ENCODE data around the gene CHAD. TPM values are rescaled to one million over a fixed set of nuclear protein-coding genes. Genes with fewer than 3 reads are reported as not detected.

Gene CHAD
- total and polyA plus RNA-seq, 2 of the 13 experiments (the other 11 are each of a cell fraction or from before 2014, with no cell fraction given) = 1.4 TPM; not detected in 1

DNA sequence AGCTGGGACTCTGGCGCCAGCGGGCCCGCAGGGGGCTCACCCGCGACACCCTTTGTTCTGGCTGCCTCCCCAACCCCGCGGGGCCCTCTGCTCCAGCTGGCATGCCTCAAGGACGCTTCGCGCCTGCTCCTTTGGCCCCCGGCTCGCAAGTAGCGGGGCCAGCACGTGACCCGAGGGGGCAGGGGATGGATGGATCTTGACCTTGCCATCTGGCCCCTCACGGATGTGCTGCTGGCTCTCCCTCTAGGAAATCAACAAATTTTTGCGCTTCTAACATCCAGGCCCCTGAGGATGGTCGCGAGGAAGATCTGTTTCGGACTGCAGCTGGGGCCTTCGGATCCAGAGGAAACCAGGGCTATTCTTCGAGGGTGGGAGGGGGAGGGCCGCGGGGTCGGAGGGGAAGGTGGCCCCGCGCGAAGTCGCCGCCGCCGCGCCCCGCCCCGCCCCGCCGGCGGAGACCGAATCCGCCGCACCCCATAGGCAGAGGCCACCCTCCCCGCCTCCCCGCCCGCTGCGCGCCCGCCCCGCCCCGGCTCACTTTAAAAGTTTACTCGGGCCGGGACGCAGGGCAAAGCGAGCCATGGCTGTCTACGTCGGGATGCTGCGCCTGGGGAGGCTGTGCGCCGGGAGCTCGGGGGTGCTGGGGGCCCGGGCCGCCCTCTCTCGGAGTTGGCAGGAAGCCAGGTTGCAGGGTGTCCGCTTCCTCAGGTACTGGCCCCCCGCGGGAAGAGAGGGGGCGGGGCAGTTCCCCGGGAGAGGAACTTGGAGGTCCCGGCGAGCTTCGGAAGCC lies 42.8 kb downstream of the CHAD start, which contains the start of gene ACSF2 (continued):
- TF ChIP-seq, protein P1, sequence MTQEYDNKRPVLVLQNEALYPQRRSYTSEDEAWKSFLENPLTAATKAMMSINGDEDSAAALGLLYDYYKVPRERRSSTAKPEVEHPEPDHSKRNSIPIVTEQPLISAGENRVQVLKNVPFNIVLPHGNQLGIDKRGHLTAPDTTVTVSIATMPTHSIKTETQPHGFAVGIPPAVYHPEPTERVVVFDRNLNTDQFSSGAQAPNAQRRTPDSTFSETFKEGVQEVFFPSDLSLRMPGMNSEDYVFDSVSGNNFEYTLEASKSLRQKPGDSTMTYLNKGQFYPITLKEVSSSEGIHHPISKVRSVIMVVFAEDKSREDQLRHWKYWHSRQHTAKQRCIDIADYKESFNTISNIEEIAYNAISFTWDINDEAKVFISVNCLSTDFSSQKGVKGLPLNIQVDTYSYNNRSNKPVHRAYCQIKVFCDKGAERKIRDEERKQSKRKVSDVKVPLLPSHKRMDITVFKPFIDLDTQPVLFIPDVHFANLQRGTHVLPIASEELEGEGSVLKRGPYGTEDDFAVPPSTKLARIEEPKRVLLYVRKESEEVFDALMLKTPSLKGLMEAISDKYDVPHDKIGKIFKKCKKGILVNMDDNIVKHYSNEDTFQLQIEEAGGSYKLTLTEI (CRISPR knock-in tag; conservative IDR thresholded peaks at IDR 0.05) = no peak
- TF ChIP-seq TARDBP (CRISPR knock-in tag; IDR thresholded peaks at IDR 0.05) (no peak), CREB1 (IDR thresholded peaks at IDR 0.05) (no peak), CREB1 (CRISPR knock-in tag; IDR thresholded peaks at IDR 0.05) (no peak), SALL1 (CRISPR knock-in tag; IDR thresholded peaks at IDR 0.05) (no peak; the same call in 1 of the 2 replicates), SAFB2 (CRISPR knock-in tag; IDR thresholded peaks at IDR 0.05; ENCODE audit: borderline replicate concordance, low read depth) (0 out of 2 replicates have a peak, but pooled peaks have one; percentile 28), HIVEP1 (CRISPR knock-in tag; IDR thresholded peaks at IDR 0.05) (no peak; the same call in 1 of the 2 replicates), ZNF121 (CRISPR knock-in tag; IDR thresholded peaks at IDR 0.05) (no peak), TGIF2 (CRISPR knock-in tag; IDR thresholded peaks at IDR 0.05) (0 out of 2 replicates have a peak, but pooled peaks have one; percentile 9), ZKSCAN1 (IDR thresholded peaks at IDR 0.05; ENCODE audit: low read length) (no peak), DPF2 (CRISPR knock-in tag; IDR thresholded peaks at IDR 0.05; ENCODE audit: borderline replicate concordance, low read depth) (no peak), PCBP1 (IDR thresholded peaks at IDR 0.05; ENCODE audit: borderline replicate concordance, low read depth, low read length) (0 out of 2 replicates have a peak, but pooled peaks have one; percentile 18), PAF1 (CRISPR knock-in tag; IDR thresholded peaks at IDR 0.05) (no peak), SATB2 (CRISPR knock-in tag; IDR thresholded peaks at IDR 0.05) (no peak), KLF15 (CRISPR knock-in tag; IDR thresholded peaks at IDR 0.05; ENCODE audit: borderline replicate concordance) (0 out of 2 replicates have a peak, but pooled peaks have one; percentile 35), NFRKB (IDR thresholded peaks at IDR 0.05) (no peak), NKX3-1 (CRISPR knock-in tag; IDR thresholded peaks at IDR 0.05) (no peak), ARNTL (CRISPR knock-in tag; IDR thresholded peaks at IDR 0.05) (no peak; the same call in 1 of the 2 replicates)
- TF ChIP-seq, protein P2, sequence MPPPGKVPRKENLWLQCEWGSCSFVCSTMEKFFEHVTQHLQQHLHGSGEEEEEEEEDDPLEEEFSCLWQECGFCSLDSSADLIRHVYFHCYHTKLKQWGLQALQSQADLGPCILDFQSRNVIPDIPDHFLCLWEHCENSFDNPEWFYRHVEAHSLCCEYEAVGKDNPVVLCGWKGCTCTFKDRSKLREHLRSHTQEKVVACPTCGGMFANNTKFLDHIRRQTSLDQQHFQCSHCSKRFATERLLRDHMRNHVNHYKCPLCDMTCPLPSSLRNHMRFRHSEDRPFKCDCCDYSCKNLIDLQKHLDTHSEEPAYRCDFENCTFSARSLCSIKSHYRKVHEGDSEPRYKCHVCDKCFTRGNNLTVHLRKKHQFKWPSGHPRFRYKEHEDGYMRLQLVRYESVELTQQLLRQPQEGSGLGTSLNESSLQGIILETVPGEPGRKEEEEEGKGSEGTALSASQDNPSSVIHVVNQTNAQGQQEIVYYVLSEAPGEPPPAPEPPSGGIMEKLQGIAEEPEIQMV (CRISPR knock-in tag; IDR thresholded peaks at IDR 0.05; ENCODE audit: low read depth) = no peak
- TF ChIP-seq, protein P3, sequence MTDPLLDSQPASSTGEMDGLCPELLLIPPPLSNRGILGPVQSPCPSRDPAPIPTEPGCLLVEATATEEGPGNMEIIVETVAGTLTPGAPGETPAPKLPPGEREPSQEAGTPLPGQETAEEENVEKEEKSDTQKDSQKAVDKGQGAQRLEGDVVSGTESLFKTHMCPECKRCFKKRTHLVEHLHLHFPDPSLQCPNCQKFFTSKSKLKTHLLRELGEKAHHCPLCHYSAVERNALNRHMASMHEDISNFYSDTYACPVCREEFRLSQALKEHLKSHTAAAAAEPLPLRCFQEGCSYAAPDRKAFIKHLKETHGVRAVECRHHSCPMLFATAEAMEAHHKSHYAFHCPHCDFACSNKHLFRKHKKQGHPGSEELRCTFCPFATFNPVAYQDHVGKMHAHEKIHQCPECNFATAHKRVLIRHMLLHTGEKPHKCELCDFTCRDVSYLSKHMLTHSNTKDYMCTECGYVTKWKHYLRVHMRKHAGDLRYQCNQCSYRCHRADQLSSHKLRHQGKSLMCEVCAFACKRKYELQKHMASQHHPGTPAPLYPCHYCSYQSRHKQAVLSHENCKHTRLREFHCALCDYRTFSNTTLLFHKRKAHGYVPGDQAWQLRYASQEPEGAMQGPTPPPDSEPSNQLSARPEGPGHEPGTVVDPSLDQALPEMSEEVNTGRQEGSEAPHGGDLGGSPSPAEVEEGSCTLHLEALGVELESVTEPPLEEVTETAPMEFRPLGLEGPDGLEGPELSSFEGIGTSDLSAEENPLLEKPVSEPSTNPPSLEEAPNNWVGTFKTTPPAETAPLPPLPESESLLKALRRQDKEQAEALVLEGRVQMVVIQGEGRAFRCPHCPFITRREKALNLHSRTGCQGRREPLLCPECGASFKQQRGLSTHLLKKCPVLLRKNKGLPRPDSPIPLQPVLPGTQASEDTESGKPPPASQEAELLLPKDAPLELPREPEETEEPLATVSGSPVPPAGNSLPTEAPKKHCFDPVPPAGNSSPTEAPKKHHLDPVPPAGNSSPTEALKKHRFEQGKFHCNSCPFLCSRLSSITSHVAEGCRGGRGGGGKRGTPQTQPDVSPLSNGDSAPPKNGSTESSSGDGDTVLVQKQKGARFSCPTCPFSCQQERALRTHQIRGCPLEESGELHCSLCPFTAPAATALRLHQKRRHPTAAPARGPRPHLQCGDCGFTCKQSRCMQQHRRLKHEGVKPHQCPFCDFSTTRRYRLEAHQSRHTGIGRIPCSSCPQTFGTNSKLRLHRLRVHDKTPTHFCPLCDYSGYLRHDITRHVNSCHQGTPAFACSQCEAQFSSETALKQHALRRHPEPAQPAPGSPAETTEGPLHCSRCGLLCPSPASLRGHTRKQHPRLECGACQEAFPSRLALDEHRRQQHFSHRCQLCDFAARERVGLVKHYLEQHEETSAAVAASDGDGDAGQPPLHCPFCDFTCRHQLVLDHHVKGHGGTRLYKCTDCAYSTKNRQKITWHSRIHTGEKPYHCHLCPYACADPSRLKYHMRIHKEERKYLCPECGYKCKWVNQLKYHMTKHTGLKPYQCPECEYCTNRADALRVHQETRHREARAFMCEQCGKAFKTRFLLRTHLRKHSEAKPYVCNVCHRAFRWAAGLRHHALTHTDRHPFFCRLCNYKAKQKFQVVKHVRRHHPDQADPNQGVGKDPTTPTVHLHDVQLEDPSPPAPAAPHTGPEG (CRISPR knock-in tag; IDR thresholded peaks at IDR 0.05) = 0 out of 2 replicates have a peak, but pooled peaks have one; percentile 18
